Liver (tissue), 9 donors: ENCODE measurements around the gene CYP4Z1. TPM values are rescaled to one million over a fixed set of nuclear protein-coding genes. Genes with fewer than 3 reads are reported as not detected.
"Not testable (repeated sequence)": the region's sequence is repeated elsewhere in the genome, so short reads cannot be mapped to it uniquely, and the experiment has no call there.

Experiments
- DNase-seq: peaks from one replicate; pipeline ENCODE4 v3.0.0-alpha.2; 2017; ENCODE audit warnings: low spot score
- H3K27ac ChIP-seq, 2 donors: one replicate each; pipeline ENCODE4 v1.7.0; 2013; ENCODE audit warnings: inconsistent platforms in 2 of 2, low read length in 2 of 2, control low read depth in 1 of 2, low read depth in 1 of 2, mild to moderate bottlenecking in 1 of 2
- H3K27me3 ChIP-seq, 4 donors: one replicate each; pipeline versions ENCODE4 v1.6.1 to v1.7.0; 2013; ENCODE audit warnings: low read length in 3 of 4, inconsistent platforms in 1 of 4, mild to moderate bottlenecking in 1 of 4, moderate library complexity in 1 of 4; ENCODE audit not compliant: control insufficient read depth in 4 of 4, insufficient read depth in 4 of 4
- H3K36me3 ChIP-seq, 4 donors: one replicate each; pipeline versions ENCODE4 v1.6.1 to v1.7.0; 2013; ENCODE audit warnings: low read length in 3 of 4, mild to moderate bottlenecking in 3 of 4, low read depth in 1 of 4, moderate library complexity in 1 of 4; ENCODE audit not compliant: control insufficient read depth in 4 of 4, insufficient read depth in 3 of 4
- H3K4me1 ChIP-seq, 4 donors: one replicate each; pipeline versions ENCODE4 v1.6.1 to v1.7.0; 2013; ENCODE audit warnings: low read length in 3 of 4, mild to moderate bottlenecking in 3 of 4, moderate library complexity in 1 of 4; ENCODE audit not compliant: control insufficient read depth in 4 of 4, insufficient read depth in 4 of 4
- H3K4me3 ChIP-seq, 3 donors: one replicate each; pipeline versions ENCODE4 v1.6.1 to v1.7.0; 2013; ENCODE audit warnings: low read length in 3 of 3, control low read depth in 1 of 3, low read depth in 1 of 3, mild to moderate bottlenecking in 1 of 3
- H3K9ac ChIP-seq, 2 donors: one replicate each; pipeline ENCODE4 v1.7.0; 2013; ENCODE audit warnings: low read length in 2 of 2, mild to moderate bottlenecking in 2 of 2, moderate library complexity in 2 of 2, control low read depth in 1 of 2, low read depth in 1 of 2
- H3K9me3 ChIP-seq, 4 donors: one replicate each; pipeline versions ENCODE4 v1.6.1 to v1.7.0; 2013; ENCODE audit warnings: low read length in 3 of 4; ENCODE audit not compliant: control insufficient read depth in 4 of 4
- CTCF ChIP-seq: fragments of 150-350 bp; IDR thresholded peaks from 2 replicates; pipeline ENCODE4 v1.5.1; 2017; ENCODE audit warnings: improper control_type of control experiment, low read depth, low read length; ENCODE audit not compliant: missing input control
- FOXA1 ChIP-seq: IDR thresholded peaks from 2 replicates; pipeline ENCODE4 v1.6.1; 2016; ENCODE audit warnings: antibody characterized with exemption
- JUND ChIP-seq, 2 donors: IDR thresholded peaks; 2 replicates each; pipeline ENCODE4 v1.6.1; 2016; ENCODE audit warnings: antibody characterized with exemption in 2 of 2
- NR2F2 ChIP-seq: IDR thresholded peaks from 2 replicates; pipeline ENCODE4 v1.6.1; 2016; ENCODE audit warnings: antibody characterized with exemption
- RAD21 ChIP-seq, 2 donors: IDR thresholded peaks; 2 replicates each; pipeline ENCODE4 v1.6.1; 2016; ENCODE audit warnings: antibody characterized with exemption in 2 of 2, mild to moderate bottlenecking in 2 of 2
- TAF1 ChIP-seq: conservative IDR thresholded peaks from 2 replicates; pipeline ENCODE4 v1.6.1; 2016; ENCODE audit warnings: antibody characterized with exemption, mild to moderate bottlenecking
- WGBS: extraction: QIAGEN DNeasy Blood & Tissue Kit; methylation state at CpG from one replicate; pipeline ENCODE4 v1.1.7; 2013; 5-methylcytosine and 5-hydroxymethylcytosine counted together
- polyA plus RNA-seq, 2 donors: library from polyadenylated mRNA; stranded (reverse) in 1 of 2; unstranded in 1 of 2; fragments of 200-250 nt in 1 of 2; fragments of >200 nt in 1 of 2; fragmentation: Nextera tagmentation in 1 of 2; extraction: Ambion mirVana in 1 of 2; gene quantifications; one replicate each; pipeline versions ENCODE4 v1.2.1 to v1.2.3, GENCODE V29; 2013 to 2015
- total RNA-seq, 2 donors: library from RNA; depleted of rRNA; stranded (reverse); fragments of >200 nt; gene quantifications; one replicate each; pipeline ENCODE4 v1.2.3, GENCODE V29; 2014
- donor health status: healthy.
- donor health status: healthy.
- donor health status: healthy.
- donor health status: healthy.
- donor health status: healthy.

Gene CYP4Z1
- total and polyA plus RNA-seq, 4 donors, result 0.09 to 0.50 (median 0.20) TPM

- 99% methylated on average over 1 of the region's 1 CpG for WGBS
- no peak for DNase-seq
- Histone ChIP-seq H3K27ac (no peak overlapping the region), H3K27me3 (no peaks in the 10 kb centered on the region), H3K4me1 (no peaks in the 10 kb centered on the region), H3K36me3 (no peaks in the 10 kb centered on the region), H3K9me3 (no peaks in the 10 kb centered on the region), H3K9ac (no peak overlapping the region), H3K4me3 (no peak overlapping the region)
- no peak for TF ChIP-seq NR2F2
- no peak for TF ChIP-seq FOXA1
- TF ChIP-seq JUND (IDR thresholded peaks at IDR 0.05), result no peak
- TF ChIP-seq TAF1, result no peak
Observed at GRCh38 chr1:47059376-47059775, 7.7 kb upstream of the CYP4Z1 start.

- H3K36me3 ChIP-seq, H3K4me3 ChIP-seq, H3K4me1 ChIP-seq, H3K27me3 ChIP-seq, H3K9ac ChIP-seq, H3K9me3 ChIP-seq, DNase-seq, H3K27ac ChIP-seq: not testable (repeated sequence)
- 84% methylated on average over 4 of the region's 4 CpGs for WGBS
Observed at GRCh38 chr1:47069080-47069479, 2.0 kb downstream of the CYP4Z1 start.

GRCh38 chr1:47069509-47069908 is 2.5 kb downstream of the CYP4Z1 start:
- H3K4me1 ChIP-seq, DNase-seq, H3K9me3 ChIP-seq, H3K36me3 ChIP-seq, H3K27me3 ChIP-seq, H3K4me3 ChIP-seq, H3K27ac ChIP-seq, H3K9ac ChIP-seq: not testable (repeated sequence)

- H3K27me3 ChIP-seq, H3K9me3 ChIP-seq, H3K4me3 ChIP-seq, H3K27ac ChIP-seq, DNase-seq, H3K9ac ChIP-seq, H3K4me1 ChIP-seq, H3K36me3 ChIP-seq: not testable (repeated sequence)
- WGBS, result 5% methylated on average over 3 of the region's 3 CpGs
- peak; percentile 58 to 68 for TF ChIP-seq RAD21 (IDR thresholded peaks at IDR 0.05)
- peak; percentile 44 for TF ChIP-seq CTCF
Observed at GRCh38 chr1:47089356-47089755, 22.3 kb downstream of the CYP4Z1 start.

GRCh38 chr1:47091476-47091875 is 24.4 kb downstream of the CYP4Z1 start:
- WGBS, result 30% methylated on average over 3 of the region's 3 CpGs
- H3K27me3 ChIP-seq, H3K36me3 ChIP-seq, H3K4me3 ChIP-seq, H3K9me3 ChIP-seq, H3K4me1 ChIP-seq, DNase-seq, H3K27ac ChIP-seq, H3K9ac ChIP-seq: not testable (repeated sequence)
- peak; percentile 27 to 58 for TF ChIP-seq RAD21 (IDR thresholded peaks at IDR 0.05)
